Suprapubic skin (tissue), 4 donors: ENCODE results near the gene PSPN.
"Not testable (repeated sequence)": the region's sequence is repeated elsewhere in the genome, so short reads cannot be mapped to it uniquely, and the experiment has no call there.

ENCODE experiments used
- CTCF ChIP-seq, 2 donors: fragments of 200-600 bp in 1 of 2; fragments of 450-650 bp in 1 of 2; sonication (generic) in 1 of 2; IDR thresholded peaks; one replicate each; pipeline ENCODE4 v1.5.1; 2016 to 2019; ENCODE audit warnings: antibody characterized with exemption in 2 of 2, mild to moderate bottlenecking in 1 of 2, moderate library complexity in 1 of 2
- POLR2A ChIP-seq, 2 donors: fragments of 450-650 bp; IDR thresholded peaks; one replicate each; pipeline ENCODE4 v1.6.1; 2017; ENCODE audit warnings: antibody characterized with exemption in 2 of 2, mild to moderate bottlenecking in 2 of 2, moderate library complexity in 2 of 2
- POLR2AphosphoS5 ChIP-seq, 3 donors: sonication (generic); formaldehyde crosslinking; IDR thresholded peaks; one replicate each; pipeline ENCODE4 v1.6.1; 2017; ENCODE audit warnings: antibody characterized with exemption in 3 of 3

GRCh38 chr19:6349271-6349670, 26.5 kb downstream of the PSPN start:
- not testable (repeated sequence) for TF ChIP-seq POLR2A, CTCF, POLR2AphosphoS5 (IDR thresholded peaks at IDR 0.05)
